ENCODE data around the gene ADAMTS2. TPM values are rescaled to one million over a fixed set of nuclear protein-coding genes. Genes with fewer than 3 reads are reported as not detected.

ADAMTS2 gene
- total and polyA plus RNA-seq, 2 donors (not counting 3 experiments of a cell fraction or from before 2014, with no cell fraction given), result not detected

DNA sequence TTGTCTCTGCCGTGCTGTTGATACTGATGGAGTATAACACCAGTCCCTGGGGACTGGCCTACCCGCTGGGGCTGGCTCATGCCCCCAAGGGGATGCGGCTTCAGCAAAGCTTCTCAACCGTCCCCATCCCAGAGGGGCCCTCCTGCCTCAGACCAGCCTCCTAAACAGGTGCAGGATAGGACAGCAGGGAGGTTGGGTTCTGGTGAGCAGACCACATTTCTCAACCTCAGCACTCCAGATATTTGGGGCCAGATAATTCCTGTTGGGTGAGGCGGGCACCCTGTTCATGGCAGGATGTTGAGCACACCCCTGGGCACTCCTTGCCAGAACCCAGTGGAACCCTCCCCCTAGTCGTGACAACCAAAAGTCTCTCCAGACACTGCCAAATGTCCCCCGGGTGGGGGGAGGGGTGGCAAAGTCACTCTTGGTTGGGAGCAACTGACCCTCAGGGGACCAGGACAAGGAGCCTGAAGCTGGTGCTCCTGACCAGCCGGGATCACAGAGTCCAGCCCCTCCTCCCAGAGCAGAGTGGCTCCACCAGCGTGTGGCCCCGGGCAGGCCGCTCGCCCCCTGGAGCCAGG lies 177.3 kb downstream of the ADAMTS2 start:
- Histone ChIP-seq H2AFZ (ENCODE audit: low read depth, low read length) (no peak overlapping the region), H3K79me2 (ENCODE audit: control insufficient read depth, insufficient read depth, low read length) (no peaks in the 10 kb centered on the region), H4K20me1 (replicated peaks; ENCODE audit: control insufficient read depth, extremely low read depth, insufficient read depth, low read length) (no peaks in the 10 kb centered on the region), H3K27ac (ENCODE audit: insufficient read depth, low read depth, low read length) (no peak overlapping the region), H3K9ac (replicated peaks; ENCODE audit: extremely low read depth, insufficient read depth, low read length) (no peak overlapping the region), H3K4me2 (ENCODE audit: insufficient read depth, low read length) (no peak overlapping the region), H3K9me3 (replicated peaks; ENCODE audit: control insufficient read depth, insufficient read depth, low read length) (no peaks in the 10 kb centered on the region), H3K4me1 (ENCODE audit: control insufficient read depth, extremely low read depth, insufficient read depth, low read length) (no peaks in the 10 kb centered on the region), H3K36me3 (ENCODE audit: control insufficient read depth in 2 of 2, extremely low read depth in 1 of 2, insufficient read depth in 2 of 2, low read length in 2 of 2) (no peaks in the 10 kb centered on the region), H3K9me1 (replicated peaks; ENCODE audit: control insufficient read depth, extremely low read depth, insufficient read depth, low read length) (no peaks in the 10 kb centered on the region), H3K27me3 (ENCODE audit: control insufficient read depth in 2 of 2, insufficient read depth in 2 of 2, low read length in 2 of 2) (no peaks in the 10 kb centered on the region), H3K4me3 (replicated peaks in 1 of 3; ENCODE audit: insufficient read depth in 1 of 3, low read depth in 1 of 3, low read length in 3 of 3) (no peak overlapping the region)
- no TSS peak for BruUV-seq (replicated peaks)
- TF ChIP-seq MYC (IDR thresholded peaks at IDR 0.05; ENCODE audit: low read depth, low read length) (no peak), POLR2AphosphoS5 (IDR thresholded peaks at IDR 0.05; ENCODE audit: insufficient read depth, low read depth, low read length) (no peak)
- no peak for DNase-seq (ENCODE audit: low read depth, low spot score)
- POLR2A ChIA-PET, result no interaction called here
- CTCF ChIA-PET, result interaction anchor here (0.6 to 1.7 kb wide), 2 partner anchors 326 to 1896 kb away, joined by 5 to 13 read pairs; no protein-coding TSS in a partner anchor
- intact Hi-C loops (cut with micrococcal nuclease) (loop anchor here (5.0 kb wide), 1 partner anchor 499 kb away; no protein-coding TSS in a partner anchor), dilution Hi-C loops (cut with MboI; ENCODE audit: extremely low pct_ligation_motif_present, low sequenced_read_pairs) (no loop called here)
- FAIRE-seq, result no peak

DNA sequence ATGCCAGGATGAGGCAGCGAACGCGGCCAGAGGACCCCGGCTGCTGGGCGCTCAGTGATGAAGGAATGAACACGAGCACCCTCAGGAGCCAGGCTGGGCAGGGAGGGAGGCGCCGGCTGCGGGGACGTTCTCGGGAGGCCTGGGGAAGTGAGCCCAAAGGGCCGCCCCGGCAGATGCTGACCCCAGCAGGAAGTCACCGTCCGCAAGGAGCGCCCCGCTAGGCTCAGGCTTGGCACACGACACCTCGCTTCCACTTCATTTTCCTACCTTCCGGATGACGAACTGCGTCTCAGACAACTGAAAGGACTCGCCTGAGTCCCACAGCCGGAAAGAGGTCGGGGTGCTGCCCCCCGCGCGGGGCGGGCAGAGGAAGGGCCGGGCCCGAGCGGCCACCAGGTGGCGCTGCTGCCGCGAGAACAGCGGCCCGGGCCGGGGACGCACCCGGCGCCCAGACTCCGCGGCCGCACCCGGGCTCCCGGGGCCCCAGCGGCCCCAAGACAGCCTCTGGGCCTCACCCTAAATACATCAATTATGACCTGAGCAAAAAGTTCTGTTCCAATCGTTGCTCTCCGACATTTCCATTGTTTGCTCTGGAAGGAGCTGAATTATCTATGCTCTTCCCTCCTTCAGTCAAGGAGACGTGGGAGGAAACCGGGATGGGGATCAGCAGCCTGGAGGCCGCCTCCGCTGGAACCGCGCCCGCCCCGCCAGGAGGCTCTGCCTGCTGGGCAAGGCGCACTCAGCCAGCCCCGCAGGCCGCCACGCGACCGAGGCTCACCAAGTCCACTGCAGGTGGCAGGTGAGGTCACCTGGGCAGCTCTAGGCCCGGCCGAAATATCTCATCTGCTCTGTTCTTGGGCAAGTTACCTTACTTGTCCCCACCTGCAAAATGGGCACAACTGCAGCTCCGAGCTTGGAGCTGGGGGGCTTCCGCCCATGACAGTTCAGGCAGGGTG lies 178.1 kb downstream of the ADAMTS2 start:
- Histone ChIP-seq H3K27ac (ENCODE audit: insufficient read depth, low read depth, low read length) (no peak overlapping the region), H4K20me1 (replicated peaks; ENCODE audit: control insufficient read depth, extremely low read depth, insufficient read depth, low read length) (no peaks in the 10 kb centered on the region), H2AFZ (ENCODE audit: low read depth, low read length) (no peak overlapping the region), H3K9me3 (replicated peaks; ENCODE audit: control insufficient read depth, insufficient read depth, low read length) (no peaks in the 10 kb centered on the region), H3K4me2 (ENCODE audit: insufficient read depth, low read length) (no peak overlapping the region), H3K36me3 (ENCODE audit: control insufficient read depth in 2 of 2, extremely low read depth in 1 of 2, insufficient read depth in 2 of 2, low read length in 2 of 2) (no peaks in the 10 kb centered on the region), H3K4me3 (replicated peaks in 1 of 3; ENCODE audit: insufficient read depth in 1 of 3, low read depth in 1 of 3, low read length in 3 of 3) (no peak overlapping the region), H3K9me1 (replicated peaks; ENCODE audit: control insufficient read depth, extremely low read depth, insufficient read depth, low read length) (no peaks in the 10 kb centered on the region), H3K9ac (replicated peaks; ENCODE audit: extremely low read depth, insufficient read depth, low read length) (no peak overlapping the region), H3K4me1 (ENCODE audit: control insufficient read depth, extremely low read depth, insufficient read depth, low read length) (no peaks in the 10 kb centered on the region), H3K27me3 (ENCODE audit: control insufficient read depth in 2 of 2, insufficient read depth in 2 of 2, low read length in 2 of 2) (no peaks in the 10 kb centered on the region), H3K79me2 (ENCODE audit: control insufficient read depth, insufficient read depth, low read length) (no peaks in the 10 kb centered on the region)
- POLR2A ChIA-PET, result no interaction called here
- intact Hi-C loops (cut with micrococcal nuclease) (loop anchor here (5.0 kb wide), 1 partner anchor 500 kb away; no protein-coding TSS in a partner anchor), dilution Hi-C loops (cut with MboI; ENCODE audit: extremely low pct_ligation_motif_present, low sequenced_read_pairs) (no loop called here)
- BruUV-seq (replicated peaks), result no TSS peak
- CTCF ChIA-PET, result interaction anchor here (0.6 to 1.7 kb wide), 2 partner anchors 326 to 1897 kb away, joined by 5 to 13 read pairs; no protein-coding TSS in a partner anchor
- FAIRE-seq, result no peak
- TF ChIP-seq, protein P1, sequence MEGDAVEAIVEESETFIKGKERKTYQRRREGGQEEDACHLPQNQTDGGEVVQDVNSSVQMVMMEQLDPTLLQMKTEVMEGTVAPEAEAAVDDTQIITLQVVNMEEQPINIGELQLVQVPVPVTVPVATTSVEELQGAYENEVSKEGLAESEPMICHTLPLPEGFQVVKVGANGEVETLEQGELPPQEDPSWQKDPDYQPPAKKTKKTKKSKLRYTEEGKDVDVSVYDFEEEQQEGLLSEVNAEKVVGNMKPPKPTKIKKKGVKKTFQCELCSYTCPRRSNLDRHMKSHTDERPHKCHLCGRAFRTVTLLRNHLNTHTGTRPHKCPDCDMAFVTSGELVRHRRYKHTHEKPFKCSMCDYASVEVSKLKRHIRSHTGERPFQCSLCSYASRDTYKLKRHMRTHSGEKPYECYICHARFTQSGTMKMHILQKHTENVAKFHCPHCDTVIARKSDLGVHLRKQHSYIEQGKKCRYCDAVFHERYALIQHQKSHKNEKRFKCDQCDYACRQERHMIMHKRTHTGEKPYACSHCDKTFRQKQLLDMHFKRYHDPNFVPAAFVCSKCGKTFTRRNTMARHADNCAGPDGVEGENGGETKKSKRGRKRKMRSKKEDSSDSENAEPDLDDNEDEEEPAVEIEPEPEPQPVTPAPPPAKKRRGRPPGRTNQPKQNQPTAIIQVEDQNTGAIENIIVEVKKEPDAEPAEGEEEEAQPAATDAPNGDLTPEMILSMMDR (IDR thresholded peaks at IDR 0.05; ENCODE audit: extremely low read depth in 1 of 2, insufficient read depth in 1 of 2, low read depth in 1 of 2, low read length in 2 of 2), result peak; percentile 53 to 69
- no peak for TF ChIP-seq FOS (IDR thresholded peaks at IDR 0.05; ENCODE audit: borderline replicate concordance, insufficient read depth, low read length)
- TF ChIP-seq MYC (IDR thresholded peaks at IDR 0.05; ENCODE audit: low read depth, low read length), result no peak
- no peak for TF ChIP-seq POLR2A (IDR thresholded peaks at IDR 0.05; ENCODE audit: low read depth, low read length)
- no peak for DNase-seq (ENCODE audit: low read depth, low spot score)
